ENCODE results near the gene SLC13A3. TPM values are rescaled to one million over a fixed set of nuclear protein-coding genes. Genes with fewer than 3 reads are reported as not detected.

SLC13A3 gene
- total and polyA plus RNA-seq, 2 of the 4 experiments (the other 2 are of a cell fraction), result 2.5 to 4.2 TPM

GRCh38 chr20:46552460-46553420 is 98.5 kb downstream of the SLC13A3 start:
- Histone ChIP-seq H2BK120ac (ENCODE audit: low read depth, low read length) (no peak overlapping the region), H3K4ac (ENCODE audit: low read depth, low read length) (no peak overlapping the region), H3K23ac (ENCODE audit: low read depth, low read length) (no peak overlapping the region), H3K36me3 (ENCODE audit: control insufficient read depth, insufficient read depth, low read length) (no peaks in the 10 kb centered on the region), H3K4me3 (ENCODE audit: insufficient read depth, low read depth, low read length) (no peak overlapping the region), H2AFZ (replicated peaks; ENCODE audit: low read length, poor library complexity) (no peak overlapping the region), H3K4me1 (ENCODE audit: control insufficient read depth, insufficient read depth, low read length) (peaks cover 1% of the 10 kb centered on the region; the same call in 1 of the 2 replicates), H3K27ac (ENCODE audit: insufficient read depth, low read length) (no peak overlapping the region), H3K9ac (ENCODE audit: low read depth, low read length) (no peak overlapping the region), H2BK20ac (ENCODE audit: low read depth, low read length) (no peak overlapping the region), H3K4me2 (ENCODE audit: low read depth, low read length) (no peak overlapping the region), H3K27me3 (ENCODE audit: control insufficient read depth, insufficient read depth, low read length) (peaks cover 2% of the 10 kb centered on the region), H3K9me3 (ENCODE audit: control insufficient read depth, insufficient read depth, low read length) (no peaks in the 10 kb centered on the region), H3K56ac (ENCODE audit: extremely low read depth, insufficient read depth, low read length) (no peak overlapping the region), H2AK5ac (ENCODE audit: low read depth, low read length) (no peak overlapping the region), H2BK15ac (ENCODE audit: low read depth, low read length) (no peak overlapping the region), H3K79me1 (ENCODE audit: low read depth in 1 of 2, low read length in 2 of 2) (no peaks in the 10 kb centered on the region), H3K14ac (replicated peaks; ENCODE audit: low read depth, low read length) (no peak overlapping the region), H3K9me1 (ENCODE audit: insufficient read depth, low read length) (no peaks in the 10 kb centered on the region), H2BK5ac (ENCODE audit: low read depth, low read length, poor library complexity, severe bottlenecking) (no peak overlapping the region), H4K8ac (ENCODE audit: low read depth in 2 of 2, low read length in 2 of 2) (no peak overlapping the region), H2AK9ac (replicated peaks; ENCODE audit: low read depth, low read length, poor library complexity) (no peak overlapping the region), H3K18ac (ENCODE audit: low read depth, low read length) (no peak overlapping the region), H4K91ac (ENCODE audit: insufficient read depth, low read depth, low read length) (no peak overlapping the region), H4K5ac (ENCODE audit: low read depth, low read length) (no peak overlapping the region), H4K20me1 (ENCODE audit: insufficient read depth, low read length) (no peaks in the 10 kb centered on the region)
- BruUV-seq (replicated peaks), result no TSS peak
- intact Hi-C loops (cut with micrococcal nuclease), result no loop called here
- no peak for DNase-seq
- dilution Hi-C loops (cut with HindIII; ENCODE audit: low sequenced_read_pairs, unreplicated experiment), result no loop called here
- no peak for ATAC-seq (ENCODE audit: low read depth)
- no CpG with 5 or more reads among the region's 4 CpGs for WGBS, 2 experiments (ENCODE audit: extremely low coverage in 2 of 2, insufficient read length in 1 of 2)
- in situ Hi-C loops (cut with MboI; ENCODE audit: low sequenced_read_pairs), result no loop called here
- CTCF ChIA-PET, result interaction anchor here (1.1 kb wide), 1 partner anchor 121 kb away, joined by 3 read pairs; no protein-coding TSS in a partner anchor
- POLR2A ChIA-PET (ENCODE audit: unreplicated experiment), result no interaction called here
- no peak for TF ChIP-seq RCOR1 (IDR thresholded peaks at IDR 0.05; ENCODE audit: insufficient replicate concordance, low read length)
- no peak for TF ChIP-seq MAFK (IDR thresholded peaks at IDR 0.05; ENCODE audit: low read depth, low read length)
- TF ChIP-seq MAZ (IDR thresholded peaks at IDR 0.05; ENCODE audit: borderline replicate concordance, low read depth, low read length), result no peak
- TF ChIP-seq RFX5 (IDR thresholded peaks at IDR 0.05; ENCODE audit: low read depth, low read length), result no peak
- TF ChIP-seq CHD1 (IDR thresholded peaks at IDR 0.05; ENCODE audit: low read depth, low read length), result no peak
- TF ChIP-seq BHLHE40 (IDR thresholded peaks at IDR 0.05; ENCODE audit: low read depth, low read length), result no peak
- TF ChIP-seq ELK1 (IDR thresholded peaks at IDR 0.05; ENCODE audit: borderline replicate concordance, low read depth, low read length), result no peak
- no peak for TF ChIP-seq CEBPB (IDR thresholded peaks at IDR 0.05; ENCODE audit: low read depth, low read length)
- TF ChIP-seq MXI1 (IDR thresholded peaks at IDR 0.05; ENCODE audit: borderline replicate concordance, low read depth, low read length), result no peak
- no peak for TF ChIP-seq RAD21 (IDR thresholded peaks at IDR 0.05; ENCODE audit: low read length)
- TF ChIP-seq CTCF (conservative IDR thresholded peaks at IDR 0.05; ENCODE audit: low read depth, low read length), result no peak
- TF ChIP-seq NFE2L2 (IDR thresholded peaks at IDR 0.05; ENCODE audit: low read depth, low read length), result no peak
- no peak for TF ChIP-seq SMC3 (IDR thresholded peaks at IDR 0.05; ENCODE audit: low read depth, low read length)
- no peak for TF ChIP-seq POLR2A (IDR thresholded peaks at IDR 0.05; ENCODE audit: low read depth, low read length)
